ENCODE data around the gene ASMT. TPM values are rescaled to one million over a fixed set of nuclear protein-coding genes. Genes with fewer than 3 reads are reported as not detected.

Gene ASMT
- total RNA-seq, 1 donor from 2014 or later = not detected

GRCh38 chrX:1597345-1598020, 17.4 kb upstream of the ASMT start:
- Histone ChIP-seq H3K4me3 (ENCODE audit: low read depth, low read length) (no peak overlapping the region), H3K27me3 (ENCODE audit: control insufficient read depth, insufficient read depth, low read length) (no peaks in the 10 kb centered on the region), H3K36me3 (ENCODE audit: control insufficient read depth, insufficient read depth, low read length) (peaks cover 4% of the 10 kb centered on the region)
- TF ChIP-seq CTCF (IDR thresholded peaks at IDR 0.05; ENCODE audit: insufficient read depth, low read length, poor library complexity, severe bottlenecking) = no peak
- DNase-seq (ENCODE audit: low read depth) = no peak

GRCh38 chrX:1598021-1598875, 16.6 kb upstream of the ASMT start:
- Histone ChIP-seq H3K27me3 (ENCODE audit: control insufficient read depth, insufficient read depth, low read length) (no peaks in the 10 kb centered on the region), H3K36me3 (ENCODE audit: control insufficient read depth, insufficient read depth, low read length) (peaks cover 4% of the 10 kb centered on the region), H3K4me3 (ENCODE audit: low read depth, low read length) (no peak overlapping the region)
- no peak for DNase-seq (ENCODE audit: low read depth)
- no peak for TF ChIP-seq CTCF (IDR thresholded peaks at IDR 0.05; ENCODE audit: insufficient read depth, low read length, poor library complexity, severe bottlenecking)

GRCh38 chrX:1598876-1599790, 15.7 kb upstream of the ASMT start:
- H3K36me3 ChIP-seq (ENCODE audit: control insufficient read depth, insufficient read depth, low read length) = peaks cover 2% of the 10 kb centered on the region

GRCh38 chrX:1599791-1600405, 15.0 kb upstream of the ASMT start:
- DNase-seq (ENCODE audit: low read depth) = no peak
- no peak overlapping the region for H3K4me3 ChIP-seq (ENCODE audit: low read depth, low read length)
- no peaks in the 10 kb centered on the region for H3K27me3 ChIP-seq (ENCODE audit: control insufficient read depth, insufficient read depth, low read length)
- peaks cover 2% of the 10 kb centered on the region for H3K36me3 ChIP-seq (ENCODE audit: control insufficient read depth, insufficient read depth, low read length)
- TF ChIP-seq CTCF (IDR thresholded peaks at IDR 0.05; ENCODE audit: insufficient read depth, low read length, poor library complexity, severe bottlenecking) = no peak

More at GRCh38 chrX:1598876-1599790, 15.7 kb upstream of the ASMT start:
- H3K4me3 ChIP-seq (ENCODE audit: low read depth, low read length) = no peak overlapping the region
- no peak for DNase-seq (ENCODE audit: low read depth)
- no peak for TF ChIP-seq CTCF (IDR thresholded peaks at IDR 0.05; ENCODE audit: insufficient read depth, low read length, poor library complexity, severe bottlenecking)
- no peaks in the 10 kb centered on the region for H3K27me3 ChIP-seq (ENCODE audit: control insufficient read depth, insufficient read depth, low read length)

- TF ChIP-seq CTCF (IDR thresholded peaks at IDR 0.05; ENCODE audit: insufficient read depth, low read length, poor library complexity, severe bottlenecking) = no peak
- DNase-seq (ENCODE audit: low read depth) = no peak
- Histone ChIP-seq H3K4me3 (ENCODE audit: low read depth, low read length) (no peak overlapping the region), H3K36me3 (ENCODE audit: control insufficient read depth, insufficient read depth, low read length) (peaks cover under 1% of the 10 kb centered on the region), H3K27me3 (ENCODE audit: control insufficient read depth, insufficient read depth, low read length) (no peaks in the 10 kb centered on the region)
These were observed 14.3 kb upstream of the ASMT start for GRCh38 chrX:1600406-1601050.

Data from kidney epithelial cell (primary cell).